C1 segment of cervical spinal cord (tissue), 14 donors: ENCODE measurements around the gene MTERF1.

ENCODE experiments used
- DNase-seq, 14 donors: peaks; one replicate each; lab custom pipeline; 2025; lab: John Stamatoyannopoulos, UW

The MTERF1 gene

DNA sequence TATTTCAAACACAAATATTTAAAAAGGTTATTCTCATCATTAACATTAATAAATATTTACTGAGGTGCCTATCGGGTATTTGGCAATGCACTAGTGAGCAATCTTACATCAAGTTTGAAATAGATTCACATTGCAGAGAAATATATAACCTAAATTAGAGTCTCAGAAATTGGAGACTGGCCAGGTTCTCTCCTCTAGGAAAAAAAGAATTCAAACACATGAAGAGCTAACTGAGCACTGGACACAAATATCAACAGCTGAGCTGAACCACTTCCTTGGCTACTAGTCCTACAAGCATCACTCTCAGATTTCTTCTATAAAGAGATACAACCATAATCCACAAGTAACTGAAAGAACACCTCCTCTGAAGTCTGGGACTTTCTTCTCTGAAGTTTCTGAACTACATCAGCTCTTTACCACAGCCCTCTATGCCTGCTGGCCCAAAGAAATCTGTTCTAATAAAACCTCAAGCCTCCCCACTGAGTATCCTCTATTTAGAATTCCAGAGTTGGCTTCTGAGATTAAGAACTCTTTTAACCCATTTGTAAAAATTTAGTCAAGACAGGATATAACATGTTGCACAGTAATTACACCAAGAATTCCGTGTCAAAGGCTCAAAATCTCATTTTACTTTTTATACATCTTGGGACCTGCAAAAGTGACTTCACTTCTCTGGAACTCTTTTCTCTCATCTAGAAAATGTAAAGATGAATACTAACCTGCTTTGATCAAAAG lies 45.2 kb downstream of the MTERF1 start:
- DNase-seq = no peak

GRCh38 chr7:91832493-91833045 lies 47.9 kb downstream of the MTERF1 start:
- no peak for DNase-seq

- DNase-seq = no peak
Measured at GRCh38 chr7:91827169-91827568, 53.3 kb downstream of the MTERF1 start.

GRCh38 chr7:91826377-91826776 lies 54.1 kb downstream of the MTERF1 start:
- no peak for DNase-seq

DNA sequence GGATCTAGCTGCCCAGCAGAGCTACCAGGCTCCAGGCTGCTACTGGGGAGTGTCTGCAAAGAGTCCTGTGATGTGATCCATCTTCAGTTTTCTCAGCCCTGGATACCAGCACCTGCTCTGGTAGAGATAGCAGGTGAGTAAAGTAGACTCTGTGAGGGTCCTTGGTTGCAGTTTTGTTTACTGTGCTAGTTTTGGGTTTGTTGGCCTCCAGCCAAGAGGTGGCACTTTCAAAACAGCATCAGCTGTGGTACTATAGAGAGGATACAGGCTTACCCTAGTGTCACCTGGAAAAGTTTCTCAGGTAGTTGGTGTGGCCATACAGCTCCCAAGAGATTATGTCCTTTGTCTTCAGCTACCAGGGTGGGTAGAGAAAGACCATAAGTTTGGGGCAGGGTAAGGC lies 56.3 kb downstream of the MTERF1 start:
- no peak for DNase-seq
